Ovary (tissue), 9 donors: ENCODE results near the gene PTPN7. TPM values are rescaled to one million over a fixed set of nuclear protein-coding genes. Genes with fewer than 3 reads are reported as not detected.

Source experiments
- DNase-seq, 5 donors: peaks; one replicate each; pipeline ENCODE4 v3.0.0-alpha.2; 2019 to 2020
- H3K27ac ChIP-seq, 2 donors: fragments of 200-600 bp; one replicate each; pipeline versions ENCODE4 v1.5.1 to v1.8.0; 2019 to 2022
- H3K27me3 ChIP-seq: fragments of 200-600 bp; one replicate; pipeline ENCODE4 v1.8.0; 2022
- H3K36me3 ChIP-seq: fragments of 200-600 bp; sonication (generic); one replicate; pipeline ENCODE4 v1.5.1; 2019
- H3K4me1 ChIP-seq: one replicate; pipeline ENCODE4 v1.8.1; 2013; ENCODE audit warnings: mild to moderate bottlenecking, moderate library complexity; ENCODE audit not compliant: insufficient read depth
- H3K4me3 ChIP-seq: fragments of 200-600 bp; sonication (generic); one replicate; pipeline ENCODE4 v1.5.1; 2017
- H3K9me3 ChIP-seq, 2 donors: fragments of 200-600 bp in 1 of 2; sonication (generic) in 1 of 2; one replicate each; pipeline versions ENCODE4 v1.5.1 to v1.8.1; 2013 to 2019; ENCODE audit warnings: mild to moderate bottlenecking in 1 of 2, moderate library complexity in 1 of 2
- EP300 ChIP-seq: sonication (generic); formaldehyde crosslinking; IDR thresholded peaks from one replicate; pipeline ENCODE4 v1.6.1; 2017; ENCODE audit warnings: antibody characterized with exemption
- POLR2A ChIP-seq: fragments of 450-650 bp; IDR thresholded peaks from one replicate; pipeline ENCODE4 v1.6.1; 2017; ENCODE audit warnings: antibody characterized with exemption, mild to moderate bottlenecking, moderate library complexity
- WGBS, 3 donors: extraction: QIAGEN DNeasy Blood & Tissue Kit in 1 of 3; methylation state at CpG; one replicate each; pipeline versions ENCODE4 v1.1.5 to v1.1.7; 2013 to 2017; 5-methylcytosine and 5-hydroxymethylcytosine counted together
- intact Hi-C, 4 donors: fragments of 100-400 bp; cut with DNase I; formaldehyde crosslinking; loops; one replicate each; pipeline versions ENCODE4 v1.11.0 to v1.15.1; 2022 to 2023
- polyA plus RNA-seq, 2 donors: library from polyadenylated mRNA; stranded (reverse); fragments of 200-250 nt in 1 of 2; fragments of 350-450 nt in 1 of 2; fragmentation: Illumina TruSeq in 1 of 2; extraction: RNeasy Lipid Tissue Mini Kit (QIAGEN cat#74804) in 1 of 2; gene quantifications; one replicate each; pipeline ENCODE4 v1.2.3, GENCODE V29; 2013 to 2014
- total RNA-seq, 7 donors: library from RNA; depleted of rRNA in 2 of 7; stranded (reverse); fragments of >200 nt in 2 of 7; fragmentation: NEBNext Ultra II Directional in 3 of 7; extraction: Animal tissue kit (Norgen Biotek cat#: 25700) in 3 of 7; gene quantifications; one replicate each; pipeline versions ENCODE4 v1.1.0 to v1.2.4, GENCODE V29; 2016 to 2023
- TF ChIP-seq, protein P1 (sequence below), 3 donors: fragments of 450-650 bp in 2 of 3; fragments of 200-600 bp in 1 of 3; IDR thresholded peaks; one replicate each; pipeline versions ENCODE4 v1.5.1 to v1.8.0; 2016 to 2022; ENCODE audit warnings: antibody characterized with exemption in 3 of 3, mild to moderate bottlenecking in 1 of 3
- donor health status: DM: no; HTN: no; CAD: no; lungs with moderate emphysema.
- donor health status: DM: no; HTN: no; CAD: no.
- donor health status: Bipolar disorder and iron deficiency.
- donor health status: DM: yes; HTN: yes; CAD: no.
- donor health status: DM: no; HTN: no; CAD: no.
- donor health status: DM: yes; HTN: yes; CAD: no.

Gene PTPN7
- total and polyA plus RNA-seq, 9 donors: 0.58 to 15.4 (median 1.7) TPM

DNA sequence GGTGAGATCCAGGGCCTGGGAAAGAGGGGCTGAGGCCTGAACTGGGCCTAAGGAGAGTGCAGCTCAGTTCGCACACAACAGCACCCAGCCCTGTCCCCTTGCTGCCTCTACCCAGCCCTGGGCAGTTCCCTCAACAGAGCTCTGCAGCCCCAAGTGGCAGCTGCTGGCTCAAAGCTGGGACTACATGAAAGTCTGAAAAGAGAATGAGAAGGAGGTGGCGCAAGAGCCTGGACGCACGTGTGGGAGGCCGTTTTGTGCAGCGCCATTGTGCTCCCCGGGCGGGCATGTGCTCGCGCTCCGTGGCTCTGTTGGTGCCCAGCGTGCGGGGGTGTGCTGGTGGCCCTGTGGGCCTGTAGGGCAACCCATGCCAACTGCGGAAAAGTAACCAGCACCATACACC lies 27.4 kb downstream of the PTPN7 start:
- intact Hi-C loops: loop anchor here in 2 of 4 donors (5.0 to 10.0 kb wide), 2 partner anchors 121 to 238 kb away; partner anchors contain the start of gene ELF3 (in 1 of the 2)
- TF ChIP-seq EP300 (no peak), POLR2A (no peak)
- TF ChIP-seq, protein P1, sequence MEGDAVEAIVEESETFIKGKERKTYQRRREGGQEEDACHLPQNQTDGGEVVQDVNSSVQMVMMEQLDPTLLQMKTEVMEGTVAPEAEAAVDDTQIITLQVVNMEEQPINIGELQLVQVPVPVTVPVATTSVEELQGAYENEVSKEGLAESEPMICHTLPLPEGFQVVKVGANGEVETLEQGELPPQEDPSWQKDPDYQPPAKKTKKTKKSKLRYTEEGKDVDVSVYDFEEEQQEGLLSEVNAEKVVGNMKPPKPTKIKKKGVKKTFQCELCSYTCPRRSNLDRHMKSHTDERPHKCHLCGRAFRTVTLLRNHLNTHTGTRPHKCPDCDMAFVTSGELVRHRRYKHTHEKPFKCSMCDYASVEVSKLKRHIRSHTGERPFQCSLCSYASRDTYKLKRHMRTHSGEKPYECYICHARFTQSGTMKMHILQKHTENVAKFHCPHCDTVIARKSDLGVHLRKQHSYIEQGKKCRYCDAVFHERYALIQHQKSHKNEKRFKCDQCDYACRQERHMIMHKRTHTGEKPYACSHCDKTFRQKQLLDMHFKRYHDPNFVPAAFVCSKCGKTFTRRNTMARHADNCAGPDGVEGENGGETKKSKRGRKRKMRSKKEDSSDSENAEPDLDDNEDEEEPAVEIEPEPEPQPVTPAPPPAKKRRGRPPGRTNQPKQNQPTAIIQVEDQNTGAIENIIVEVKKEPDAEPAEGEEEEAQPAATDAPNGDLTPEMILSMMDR (IDR thresholded peaks at IDR 0.05): peak in 1 of 3 donors; percentile 22
- no peaks in the 10 kb centered on the region for H3K9me3 ChIP-seq
- 37 to 57% (median 47%) methylated on average over 14 of the region's 14 CpGs for WGBS, 3 donors
- H3K27me3 ChIP-seq: no peaks in the 10 kb centered on the region
- H3K4me1 ChIP-seq: peaks cover 27% of the 10 kb centered on the region
- peak in 4 of 5 donors; percentile 40 to 63 (median 56) for DNase-seq
- no peak overlapping the region for H3K4me3 ChIP-seq
- H3K36me3 ChIP-seq: no peaks in the 10 kb centered on the region
- H3K27ac ChIP-seq: peak overlapping the region; percentile 79 to 93

DNA sequence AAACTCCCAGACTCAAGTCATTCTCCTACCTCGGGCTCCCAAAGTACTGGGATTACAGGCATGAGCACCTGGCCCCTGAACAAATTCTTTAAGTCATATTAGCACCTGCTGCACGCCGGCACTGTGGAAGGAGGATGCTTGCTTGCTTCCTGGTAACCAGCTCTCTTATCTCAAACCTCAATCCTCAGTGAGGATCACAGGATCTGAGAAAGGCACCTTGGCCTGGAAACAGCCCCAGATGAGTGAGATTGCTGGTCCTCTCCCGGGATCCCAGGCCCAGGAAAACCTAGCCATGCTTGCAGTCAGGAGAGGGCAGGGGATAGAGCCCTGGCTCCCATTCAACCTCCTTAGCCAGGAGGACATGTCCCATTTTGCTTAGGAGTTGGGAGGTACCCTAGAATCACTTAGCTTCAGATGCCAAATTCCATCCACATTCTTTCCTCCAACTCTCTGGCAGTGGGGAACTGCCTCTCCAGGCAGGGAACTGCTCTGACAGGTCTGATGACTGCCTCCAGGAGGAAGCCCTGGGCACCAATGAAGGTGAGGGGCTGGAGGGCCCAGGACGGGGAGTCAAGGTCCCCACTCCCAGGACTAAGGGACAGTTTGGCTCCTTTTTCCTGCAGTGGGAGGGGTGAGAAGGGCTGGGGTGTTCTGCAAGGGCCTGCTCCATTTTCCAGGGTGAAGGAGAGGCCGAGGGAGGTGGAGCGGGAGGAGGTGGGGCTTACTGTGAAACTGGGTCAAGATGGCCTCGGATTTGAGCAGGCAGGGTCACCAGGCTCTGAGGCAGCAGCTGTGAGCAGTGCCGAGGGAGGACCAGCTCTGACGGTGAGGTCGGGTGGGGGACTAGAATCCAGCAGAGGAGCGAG lies 28.2 kb downstream of the PTPN7 start:
- peak; percentile 83 to 89 (median 86) for DNase-seq
- Histone ChIP-seq H3K27ac (peak overlapping the region; percentile 79 to 93), H3K9me3 (no peaks in the 10 kb centered on the region), H3K4me1 (peaks cover 27% of the 10 kb centered on the region), H3K27me3 (no peaks in the 10 kb centered on the region), H3K36me3 (no peaks in the 10 kb centered on the region), H3K4me3 (no peak overlapping the region)
- TF ChIP-seq EP300 (no peak), POLR2A (no peak)
- TF ChIP-seq, protein P1 (IDR thresholded peaks at IDR 0.05): no peak
- 16 to 31% (median 17%) methylated on average over 12 of the region's 12 CpGs for WGBS, 3 donors
- intact Hi-C loops: loop anchor here in 2 of 4 donors (5.0 to 10.0 kb wide), 2 partner anchors 120 to 237 kb away; partner anchors contain the start of gene ELF3 (in 1 of the 2)

DNA sequence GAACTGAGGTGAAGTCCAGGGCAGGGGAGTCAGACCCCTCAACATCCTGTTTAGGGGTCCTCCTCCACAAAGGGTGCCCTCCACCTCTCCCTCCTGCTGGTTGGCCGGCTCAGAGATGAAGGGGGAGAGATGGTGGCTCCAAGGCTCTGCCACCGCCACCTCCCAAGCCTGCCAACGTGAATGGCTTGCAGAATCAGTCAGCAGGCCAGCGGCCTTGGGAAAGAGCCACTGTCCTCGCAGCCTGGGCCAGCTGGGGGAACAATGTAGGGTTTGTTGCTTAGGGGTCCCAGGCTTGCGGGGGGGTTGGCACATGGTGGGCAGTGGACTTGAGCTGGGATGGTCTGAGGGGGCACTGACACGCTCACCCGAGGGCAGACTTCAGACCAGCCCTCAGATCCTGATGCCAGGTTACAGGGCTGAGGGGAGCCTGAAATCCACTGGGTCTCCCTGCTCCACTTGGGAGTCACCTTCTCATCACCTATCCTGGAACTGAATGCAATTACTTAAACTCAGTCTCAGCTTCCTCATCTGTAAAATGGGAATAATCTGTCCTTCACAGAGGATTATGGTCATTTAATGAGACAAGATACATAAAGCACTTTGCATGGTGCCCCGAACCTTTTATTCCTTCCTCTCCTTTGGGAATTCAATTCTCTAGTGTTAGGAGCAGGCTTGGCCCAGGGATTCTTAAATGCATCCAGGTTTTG lies 29.4 kb downstream of the PTPN7 start:
- 56 to 71% (median 63%) methylated on average over 9 of the region's 9 CpGs for WGBS, 3 donors
- intact Hi-C loops: loop anchor here in 2 of 4 donors (5.0 to 10.0 kb wide), 2 partner anchors 119 to 236 kb away; partner anchors contain the start of gene ELF3 (in 1 of the 2)
- TF ChIP-seq POLR2A (no peak), EP300 (no peak)
- TF ChIP-seq, protein P1 (IDR thresholded peaks at IDR 0.05): no peak
- Histone ChIP-seq H3K4me3 (no peak overlapping the region), H3K27me3 (no peaks in the 10 kb centered on the region), H3K27ac (peak overlapping the region; percentile 38 to 93), H3K4me1 (peaks cover 27% of the 10 kb centered on the region), H3K36me3 (no peaks in the 10 kb centered on the region), H3K9me3 (no peaks in the 10 kb centered on the region)
- DNase-seq: no peak

DNA sequence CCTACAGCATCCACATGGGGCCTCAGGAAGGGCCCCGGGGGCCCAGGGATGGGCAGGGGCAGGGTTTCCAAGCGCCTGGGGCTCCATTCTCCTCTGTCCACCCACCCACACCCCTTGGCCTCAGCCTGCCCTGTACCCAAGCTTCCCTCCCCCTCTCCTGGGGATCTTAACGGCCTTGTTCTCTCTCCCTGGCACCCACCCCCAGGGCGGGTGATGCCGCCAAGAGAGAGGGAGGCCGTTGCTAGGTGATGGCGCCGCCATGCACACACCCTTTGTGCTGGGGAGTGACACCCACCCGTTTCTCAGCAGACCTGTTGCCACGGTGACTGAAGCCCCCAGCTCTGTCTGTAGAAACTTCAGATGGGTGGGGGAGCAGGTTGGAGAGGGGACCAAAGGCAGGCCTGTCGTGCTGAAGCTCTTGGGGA lies 30.1 kb downstream of the PTPN7 start:
- Histone ChIP-seq H3K27me3 (no peaks in the 10 kb centered on the region), H3K4me1 (peaks cover 27% of the 10 kb centered on the region), H3K36me3 (no peaks in the 10 kb centered on the region), H3K9me3 (no peaks in the 10 kb centered on the region), H3K27ac (peak overlapping the region; percentile 36 to 93), H3K4me3 (no peak overlapping the region)
- TF ChIP-seq, protein P1 (IDR thresholded peaks at IDR 0.05): no peak
- TF ChIP-seq EP300 (no peak), POLR2A (no peak)
- peak in 4 of 5 donors; percentile 49 to 72 (median 59) for DNase-seq
- intact Hi-C loops: loop anchor here in 2 of 4 donors (5.0 to 10.0 kb wide), 2 partner anchors 118 to 236 kb away; partner anchors contain the start of gene ELF3 (in 1 of the 2)
- WGBS, 3 donors: 45 to 51% (median 47%) methylated on average over 9 to 11 of the region's 11 CpGs
